ENCODE measurements around the gene SHANK1. TPM values are rescaled to one million over a fixed set of nuclear protein-coding genes. Genes with fewer than 3 reads are reported as not detected.

Gene SHANK1
- total and polyA plus RNA-seq, 2 of the 4 experiments (the other 2 are of a cell fraction), result 6.1 to 6.7 TPM

DNA sequence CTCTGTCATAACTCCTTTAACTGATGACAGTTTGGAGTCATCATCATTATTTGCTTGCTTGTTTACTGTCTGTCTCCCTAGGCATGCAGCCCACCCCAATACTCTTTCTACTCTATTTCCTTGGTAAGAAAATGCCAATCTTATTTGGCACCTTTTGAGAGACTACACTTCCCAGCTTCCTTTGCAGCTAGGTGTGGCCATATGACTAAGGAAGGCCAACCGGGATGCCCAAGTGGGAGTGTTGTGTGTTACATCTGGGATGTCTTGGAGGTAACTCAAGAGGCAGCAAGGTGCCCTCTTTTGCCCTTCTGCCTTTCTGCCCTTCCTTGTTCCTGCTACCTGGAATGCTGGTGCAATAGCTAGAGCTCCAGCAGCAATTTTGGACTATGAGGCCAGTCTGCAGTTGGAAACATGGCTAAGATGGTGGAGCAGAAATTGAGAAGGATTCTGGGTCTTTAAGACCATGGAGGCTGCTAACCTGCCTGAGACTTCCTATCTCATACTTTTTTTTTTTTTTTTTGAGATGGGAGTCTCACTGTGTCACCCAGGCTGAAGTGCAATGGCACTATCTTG, 42.9 kb downstream of the SHANK1 start:
- no CpG with 5 or more reads among the region's 1 CpG for WGBS, 2 experiments (ENCODE audit: extremely low coverage in 2 of 2, insufficient read length in 1 of 2)
- H3K4me3 ChIP-seq (ENCODE audit: insufficient read depth, low read depth, low read length), result no peak overlapping the region
- no peak overlapping the region for H4K5ac ChIP-seq (ENCODE audit: low read depth, low read length)
- no peaks in the 10 kb centered on the region for H3K4me1 ChIP-seq (ENCODE audit: control insufficient read depth, insufficient read depth, low read length)
- no peak overlapping the region for H4K8ac ChIP-seq (ENCODE audit: low read depth in 2 of 2, low read length in 2 of 2)
- in situ Hi-C loops (cut with MboI; ENCODE audit: low sequenced_read_pairs) (no loop called here), intact Hi-C loops (cut with micrococcal nuclease) (no loop called here), dilution Hi-C loops (cut with HindIII; ENCODE audit: low sequenced_read_pairs, unreplicated experiment) (no loop called here)
- no peak overlapping the region for H2BK15ac ChIP-seq (ENCODE audit: low read depth, low read length)
- no peak overlapping the region for H3K18ac ChIP-seq (ENCODE audit: low read depth, low read length)
- H4K91ac ChIP-seq (ENCODE audit: insufficient read depth, low read depth, low read length), result no peak overlapping the region
- H2BK120ac ChIP-seq (ENCODE audit: low read depth, low read length), result no peak overlapping the region
- H3K23ac ChIP-seq (ENCODE audit: low read depth, low read length), result no peak overlapping the region
- H3K27ac ChIP-seq (ENCODE audit: insufficient read depth, low read length), result no peak overlapping the region
- H2BK20ac ChIP-seq (ENCODE audit: low read depth, low read length), result no peak overlapping the region
- no peak overlapping the region for H2AK9ac ChIP-seq (replicated peaks; ENCODE audit: low read depth, low read length, poor library complexity)
- no peaks in the 10 kb centered on the region for H3K79me1 ChIP-seq (ENCODE audit: low read depth in 1 of 2, low read length in 2 of 2)
- no TSS peak for BruUV-seq (replicated peaks)
- H2AK5ac ChIP-seq (ENCODE audit: low read depth, low read length), result no peak overlapping the region
- H3K56ac ChIP-seq (ENCODE audit: extremely low read depth, insufficient read depth, low read length), result no peak overlapping the region
- no peaks in the 10 kb centered on the region for H3K36me3 ChIP-seq (ENCODE audit: control insufficient read depth, insufficient read depth, low read length)
- H3K27me3 ChIP-seq (ENCODE audit: control insufficient read depth, insufficient read depth, low read length), result peaks cover 14% of the 10 kb centered on the region; the same call in 1 of the 2 replicates
- H3K4me2 ChIP-seq (ENCODE audit: low read depth, low read length), result no peak overlapping the region
- no peak overlapping the region for H3K9ac ChIP-seq (ENCODE audit: low read depth, low read length)
- H3K9me3 ChIP-seq (ENCODE audit: control insufficient read depth, insufficient read depth, low read length), result no peaks in the 10 kb centered on the region
- CTCF ChIA-PET, result interaction anchor here (1.0 kb wide), 1 partner anchor 121 kb away, joined by 4 read pairs; no protein-coding TSS in a partner anchor
- H4K20me1 ChIP-seq (ENCODE audit: insufficient read depth, low read length), result no peaks in the 10 kb centered on the region
- DNase-seq (no peak), ATAC-seq (ENCODE audit: low read depth) (no peak)
- no peaks in the 10 kb centered on the region for H3K9me1 ChIP-seq (ENCODE audit: insufficient read depth, low read length)
- TF ChIP-seq POLR2A (IDR thresholded peaks at IDR 0.05; ENCODE audit: low read depth, low read length), result no peak
- no peak for TF ChIP-seq MXI1 (IDR thresholded peaks at IDR 0.05; ENCODE audit: borderline replicate concordance, low read depth, low read length)
- TF ChIP-seq MAZ (IDR thresholded peaks at IDR 0.05; ENCODE audit: borderline replicate concordance, low read depth, low read length), result no peak
- TF ChIP-seq MAFK (IDR thresholded peaks at IDR 0.05; ENCODE audit: low read depth, low read length), result no peak
- TF ChIP-seq BHLHE40 (IDR thresholded peaks at IDR 0.05; ENCODE audit: low read depth, low read length), result no peak
- no peak for TF ChIP-seq FOS (IDR thresholded peaks at IDR 0.05; ENCODE audit: low read depth, low read length)
- no peak for TF ChIP-seq RFX5 (IDR thresholded peaks at IDR 0.05; ENCODE audit: low read depth, low read length)
- TF ChIP-seq, protein P1, sequence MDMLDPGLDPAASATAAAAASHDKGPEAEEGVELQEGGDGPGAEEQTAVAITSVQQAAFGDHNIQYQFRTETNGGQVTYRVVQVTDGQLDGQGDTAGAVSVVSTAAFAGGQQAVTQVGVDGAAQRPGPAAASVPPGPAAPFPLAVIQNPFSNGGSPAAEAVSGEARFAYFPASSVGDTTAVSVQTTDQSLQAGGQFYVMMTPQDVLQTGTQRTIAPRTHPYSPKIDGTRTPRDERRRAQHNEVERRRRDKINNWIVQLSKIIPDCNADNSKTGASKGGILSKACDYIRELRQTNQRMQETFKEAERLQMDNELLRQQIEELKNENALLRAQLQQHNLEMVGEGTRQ (IDR thresholded peaks at IDR 0.05; ENCODE audit: low read depth, low read length), result no peak
- TF ChIP-seq, protein P2, sequence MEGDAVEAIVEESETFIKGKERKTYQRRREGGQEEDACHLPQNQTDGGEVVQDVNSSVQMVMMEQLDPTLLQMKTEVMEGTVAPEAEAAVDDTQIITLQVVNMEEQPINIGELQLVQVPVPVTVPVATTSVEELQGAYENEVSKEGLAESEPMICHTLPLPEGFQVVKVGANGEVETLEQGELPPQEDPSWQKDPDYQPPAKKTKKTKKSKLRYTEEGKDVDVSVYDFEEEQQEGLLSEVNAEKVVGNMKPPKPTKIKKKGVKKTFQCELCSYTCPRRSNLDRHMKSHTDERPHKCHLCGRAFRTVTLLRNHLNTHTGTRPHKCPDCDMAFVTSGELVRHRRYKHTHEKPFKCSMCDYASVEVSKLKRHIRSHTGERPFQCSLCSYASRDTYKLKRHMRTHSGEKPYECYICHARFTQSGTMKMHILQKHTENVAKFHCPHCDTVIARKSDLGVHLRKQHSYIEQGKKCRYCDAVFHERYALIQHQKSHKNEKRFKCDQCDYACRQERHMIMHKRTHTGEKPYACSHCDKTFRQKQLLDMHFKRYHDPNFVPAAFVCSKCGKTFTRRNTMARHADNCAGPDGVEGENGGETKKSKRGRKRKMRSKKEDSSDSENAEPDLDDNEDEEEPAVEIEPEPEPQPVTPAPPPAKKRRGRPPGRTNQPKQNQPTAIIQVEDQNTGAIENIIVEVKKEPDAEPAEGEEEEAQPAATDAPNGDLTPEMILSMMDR (conservative IDR thresholded peaks at IDR 0.05; ENCODE audit: low read depth, low read length), result no peak
- no peak for TF ChIP-seq CEBPB (IDR thresholded peaks at IDR 0.05; ENCODE audit: low read depth, low read length)
- no peak for TF ChIP-seq NFE2L2 (IDR thresholded peaks at IDR 0.05; ENCODE audit: low read depth, low read length)
- TF ChIP-seq, protein P3, sequence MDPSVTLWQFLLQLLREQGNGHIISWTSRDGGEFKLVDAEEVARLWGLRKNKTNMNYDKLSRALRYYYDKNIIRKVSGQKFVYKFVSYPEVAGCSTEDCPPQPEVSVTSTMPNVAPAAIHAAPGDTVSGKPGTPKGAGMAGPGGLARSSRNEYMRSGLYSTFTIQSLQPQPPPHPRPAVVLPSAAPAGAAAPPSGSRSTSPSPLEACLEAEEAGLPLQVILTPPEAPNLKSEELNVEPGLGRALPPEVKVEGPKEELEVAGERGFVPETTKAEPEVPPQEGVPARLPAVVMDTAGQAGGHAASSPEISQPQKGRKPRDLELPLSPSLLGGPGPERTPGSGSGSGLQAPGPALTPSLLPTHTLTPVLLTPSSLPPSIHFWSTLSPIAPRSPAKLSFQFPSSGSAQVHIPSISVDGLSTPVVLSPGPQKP (IDR thresholded peaks at IDR 0.05; ENCODE audit: borderline replicate concordance, low read depth, low read length), result no peak
- no peak for TF ChIP-seq CHD1 (IDR thresholded peaks at IDR 0.05; ENCODE audit: low read depth, low read length)
- no peak for TF ChIP-seq RAD21 (IDR thresholded peaks at IDR 0.05; ENCODE audit: low read length)
- no peak for TF ChIP-seq SMC3 (IDR thresholded peaks at IDR 0.05; ENCODE audit: low read depth, low read length)
- TF ChIP-seq RCOR1 (IDR thresholded peaks at IDR 0.05; ENCODE audit: insufficient replicate concordance, low read length), result no peak
- no peak overlapping the region for H3K14ac ChIP-seq (replicated peaks; ENCODE audit: low read depth, low read length)
- POLR2A ChIA-PET (ENCODE audit: unreplicated experiment), result no interaction called here
- no peak overlapping the region for H2BK5ac ChIP-seq (ENCODE audit: low read depth, low read length, poor library complexity, severe bottlenecking)
- H2AFZ ChIP-seq (replicated peaks; ENCODE audit: low read length, poor library complexity), result no peak overlapping the region
- H3K4ac ChIP-seq (ENCODE audit: low read depth, low read length), result no peak overlapping the region
